Measurements from ENCODE around the gene PAX5. TPM values are rescaled to one million over a fixed set of nuclear protein-coding genes. Genes with fewer than 3 reads are reported as not detected.

The PAX5 gene
- total RNA-seq, 1 donor from 2014 or later, result 1.3 TPM

GRCh38 chr9:36791222-36791950, 242.7 kb downstream of the PAX5 start:
- peaks cover 8% of the 10 kb centered on the region for H3K4me1 Mint-ChIP-seq (ENCODE audit: unreplicated experiment)
- H3K27ac Mint-ChIP-seq (ENCODE audit: unreplicated experiment), result no peak overlapping the region
- H3K36me3 Mint-ChIP-seq (ENCODE audit: low read depth, unreplicated experiment), result peaks cover 4% of the 10 kb centered on the region
- peaks cover 5% of the 10 kb centered on the region for H3K9me3 Mint-ChIP-seq (ENCODE audit: unreplicated experiment)
- no peak for DNase-seq (ENCODE audit: low spot score)
- peaks cover 3% of the 10 kb centered on the region for H3K27me3 Mint-ChIP-seq (ENCODE audit: unreplicated experiment)
- no peak for TF ChIP-seq CTCF (IDR thresholded peaks at IDR 0.05; ENCODE audit: unreplicated experiment)
- no peak overlapping the region for H3K4me3 Mint-ChIP-seq (ENCODE audit: unreplicated experiment)

- no peak overlapping the region for H3K4me3 Mint-ChIP-seq (ENCODE audit: unreplicated experiment)
- peaks cover 5% of the 10 kb centered on the region for H3K9me3 Mint-ChIP-seq (ENCODE audit: unreplicated experiment)
- H3K27me3 Mint-ChIP-seq (ENCODE audit: unreplicated experiment), result peaks cover 3% of the 10 kb centered on the region
- no peak for TF ChIP-seq CTCF (IDR thresholded peaks at IDR 0.05; ENCODE audit: unreplicated experiment)
- peaks cover 4% of the 10 kb centered on the region for H3K36me3 Mint-ChIP-seq (ENCODE audit: low read depth, unreplicated experiment)
- DNase-seq (ENCODE audit: low spot score), result no peak
- H3K27ac Mint-ChIP-seq (ENCODE audit: unreplicated experiment), result no peak overlapping the region
- H3K4me1 Mint-ChIP-seq (ENCODE audit: unreplicated experiment), result peaks cover 17% of the 10 kb centered on the region
Measured at GRCh38 chr9:36789886-36790285, 244.2 kb downstream of the PAX5 start.

- Mint-ChIP-seq H3K4me1 (ENCODE audit: unreplicated experiment) (peaks cover 20% of the 10 kb centered on the region), H3K27me3 (ENCODE audit: unreplicated experiment) (peaks cover 3% of the 10 kb centered on the region), H3K9me3 (ENCODE audit: unreplicated experiment) (peaks cover 5% of the 10 kb centered on the region), H3K4me3 (ENCODE audit: unreplicated experiment) (no peak overlapping the region), H3K27ac (ENCODE audit: unreplicated experiment) (no peak overlapping the region), H3K36me3 (ENCODE audit: low read depth, unreplicated experiment) (peaks cover 4% of the 10 kb centered on the region)
- DNase-seq (ENCODE audit: low spot score), result peak; percentile 30
- peak; percentile 63 for TF ChIP-seq CTCF (IDR thresholded peaks at IDR 0.05; ENCODE audit: unreplicated experiment)
Measured at GRCh38 chr9:36788534-36788933, 245.5 kb downstream of the PAX5 start.

- H3K36me3 Mint-ChIP-seq (ENCODE audit: low read depth, unreplicated experiment), result peaks cover 4% of the 10 kb centered on the region
- peaks cover 3% of the 10 kb centered on the region for H3K27me3 Mint-ChIP-seq (ENCODE audit: unreplicated experiment)
- H3K9me3 Mint-ChIP-seq (ENCODE audit: unreplicated experiment), result no peaks in the 10 kb centered on the region
- H3K4me3 Mint-ChIP-seq (ENCODE audit: unreplicated experiment), result no peak overlapping the region
- peaks cover 20% of the 10 kb centered on the region for H3K4me1 Mint-ChIP-seq (ENCODE audit: unreplicated experiment)
- TF ChIP-seq CTCF (IDR thresholded peaks at IDR 0.05; ENCODE audit: unreplicated experiment), result no peak
- no peak for DNase-seq (ENCODE audit: low spot score)
- H3K27ac Mint-ChIP-seq (ENCODE audit: unreplicated experiment), result no peak overlapping the region
Measured at GRCh38 chr9:36787709-36788108, 246.4 kb downstream of the PAX5 start.

Small RNA genes within 50 kb of the gene (microRNA-seq; reads per million reads assigned to microRNA genes)
- gene MIR4475 (ENCODE audit: unreplicated experiment), result not detected
- not detected for gene MIR4476 (ENCODE audit: unreplicated experiment)
- gene MIR4540 (ENCODE audit: unreplicated experiment), result not detected

Other genes starting within 250 kb of the PAX5 start
- 12.0 TPM for gene ZCCHC7, start 86.3 kb upstream of the PAX5 start, total RNA-seq (ENCODE audit: unreplicated experiment)

All from endothelial cell (in vitro differentiated cells).